GM12892 (cell line): ENCODE measurements around the gene MAN2A1.

Experiments
- POLR2AphosphoS5 ChIP-seq: IDR thresholded peaks from 2 replicates; pipeline ENCODE4 v1.6.1; 2011; ENCODE audit warnings: low read depth, low read length, control low read depth
- TAF1 ChIP-seq: IDR thresholded peaks from 2 replicates; pipeline ENCODE4 v1.6.1; 2011; ENCODE audit warnings: low read depth, mild to moderate bottlenecking, control low read depth, low read length, borderline replicate concordance

DNA sequence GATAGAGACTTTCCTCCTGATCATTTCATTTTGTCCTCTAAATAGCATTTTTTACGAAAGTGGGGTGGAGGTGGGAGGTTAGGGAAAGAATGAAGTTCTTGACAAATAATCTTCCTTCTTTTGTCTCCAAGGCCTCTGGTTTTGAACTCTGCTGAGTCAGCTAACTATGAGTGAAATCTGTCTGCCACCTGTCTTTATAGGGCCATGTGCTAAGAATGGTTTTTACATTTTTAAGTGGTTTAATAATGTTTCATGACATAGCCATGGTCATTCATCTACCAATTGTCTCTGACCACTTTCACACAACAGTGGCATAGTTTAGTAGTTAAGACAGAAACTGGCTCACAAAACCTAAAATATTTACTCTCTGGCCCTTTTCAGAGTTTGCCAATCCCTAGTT is 7.6 kb downstream of the MAN2A1 start:
- TF ChIP-seq POLR2AphosphoS5 (no peak), TAF1 (no peak)
